Activated CD8-positive, alpha-beta T cell treated with anti-CD3 and anti-CD28 coated beads, Interleukin-2, amount 10 ng/mL, durations not matched to agents 7 days and 5 days (primary cell): ENCODE results near the gene DNAJC8. TPM values are rescaled to one million over a fixed set of nuclear protein-coding genes. Genes with fewer than 3 reads are reported as not detected.

Source experiments
- ATAC-seq: fragments of 150-1000 bp; cut with Tn5 transposase; one replicate; pipeline ENCODE4 v1.10.0; 2021; ENCODE audit warnings: moderate library complexity
- CTCF ChIA-PET: fragments of 350-600 bp; sonication (Branson Sonifier 250); formaldehyde crosslinking; loops from one replicate; lab custom pipeline; 2021; ENCODE audit warnings: antibody characterized with exemption; lab: Charles Lee
- POLR2A ChIA-PET: fragments of 350-600 bp; sonication (Branson Sonifier 250); formaldehyde crosslinking; loops from one replicate; lab custom pipeline; 2021; ENCODE audit warnings: antibody characterized with exemption; lab: Charles Lee
- DNase-seq: peaks from one replicate; pipeline ENCODE4 v3.0.0-alpha.2; 2020
- H3K27ac Mint-ChIP-seq: one replicate; pipeline ENCODE4 v1.8.0; 2021; ENCODE audit warnings: mild to moderate bottlenecking, mixed read lengths
- H3K27me3 Mint-ChIP-seq: one replicate; pipeline ENCODE4 v1.8.0; 2021; ENCODE audit warnings: low read depth, mixed read lengths
- H3K36me3 Mint-ChIP-seq: one replicate; pipeline ENCODE4 v1.8.0; 2021; ENCODE audit warnings: low read depth, mixed read lengths
- H3K4me1 Mint-ChIP-seq: one replicate; pipeline ENCODE4 v1.8.0; 2021; ENCODE audit warnings: low read depth, mixed read lengths
- H3K4me3 Mint-ChIP-seq: one replicate; pipeline ENCODE4 v1.8.0; 2021; ENCODE audit warnings: mild to moderate bottlenecking, mixed read lengths
- H3K9me3 Mint-ChIP-seq: one replicate; pipeline ENCODE4 v1.8.0; 2022; ENCODE audit warnings: mixed read lengths; ENCODE audit not compliant: insufficient read depth
- total RNA-seq, 2 experiments: library from RNA; stranded (reverse); gene quantifications; one replicate each; pipeline ENCODE4 v1.2.3, GENCODE V29; 2021

The DNAJC8 gene
- total RNA-seq, 2 experiments from 2014 or later: 121 to 124 TPM

GRCh38 chr1:28180306-28181305 lies 52.2 kb downstream of the DNAJC8 start:
- Mint-ChIP-seq H3K4me3 (peak overlapping the region; percentile 42), H3K9me3 (no peaks in the 10 kb centered on the region), H3K27ac (peak overlapping the region; percentile 56), H3K36me3 (peaks cover 2% of the 10 kb centered on the region), H3K27me3 (peaks cover 47% of the 10 kb centered on the region), H3K4me1 (peaks cover 26% of the 10 kb centered on the region)
- CTCF ChIA-PET: no interaction called here
- no peak for ATAC-seq
- no peak for DNase-seq
- POLR2A ChIA-PET: no interaction called here

DNA sequence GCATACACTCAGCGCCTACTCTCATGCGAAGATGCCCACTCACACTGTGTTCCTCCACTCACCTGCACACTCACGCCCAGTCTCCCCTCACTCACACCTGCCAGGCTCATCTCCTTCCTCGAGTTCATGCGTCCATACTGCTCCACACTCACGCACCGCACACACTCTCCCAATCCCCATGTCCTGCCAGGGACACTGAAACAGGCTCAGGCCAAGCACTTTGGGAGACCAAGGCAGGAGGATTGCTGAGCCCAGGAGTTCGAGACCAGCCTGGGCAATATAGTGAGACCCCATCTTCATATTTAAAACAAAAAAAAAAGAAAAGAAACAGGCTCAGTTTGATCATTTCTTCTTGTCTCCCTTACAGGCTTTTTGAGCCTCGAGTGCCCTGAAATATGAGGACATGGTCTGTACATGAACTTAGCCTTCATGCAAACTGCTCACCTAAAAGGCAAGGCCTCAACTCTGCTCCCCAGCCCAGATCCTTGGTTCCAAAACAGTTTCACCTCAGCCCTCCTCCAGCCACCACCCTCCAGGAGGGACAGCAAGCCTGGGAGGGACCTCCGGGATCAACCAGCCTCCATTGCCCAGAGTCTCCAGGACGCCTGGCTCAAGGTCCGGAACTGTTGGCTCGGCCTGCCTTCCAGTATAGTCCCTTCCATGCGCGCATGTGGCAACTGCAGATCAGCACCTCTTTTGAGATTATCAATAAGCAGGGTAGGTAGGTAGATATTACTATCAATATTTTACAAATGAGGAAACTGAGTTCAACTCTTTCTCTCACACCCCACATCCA lies 53.9 kb downstream of the DNAJC8 start:
- H3K27me3 Mint-ChIP-seq: peaks cover 47% of the 10 kb centered on the region
- ATAC-seq (no peak), DNase-seq (no peak)
- no peak overlapping the region for H3K4me3 Mint-ChIP-seq
- ChIA-PET POLR2A (no interaction called here), CTCF (no interaction called here)
- H3K4me1 Mint-ChIP-seq: peaks cover 29% of the 10 kb centered on the region
- peaks cover 2% of the 10 kb centered on the region for H3K36me3 Mint-ChIP-seq
- no peaks in the 10 kb centered on the region for H3K9me3 Mint-ChIP-seq
- H3K27ac Mint-ChIP-seq: no peak overlapping the region

GRCh38 chr1:28176492-28177470 lies 56.0 kb downstream of the DNAJC8 start, which contains the start of gene PTAFR:
TSS of gene PTAFR (minus strand) at chr1:28176690. CDS start at chr1:28151021, 25,669 bp downstream.
- ChIA-PET POLR2A (no interaction called here), CTCF (interaction anchor here (0.9 kb wide), 1 partner anchor 33 kb away, joined by 3 read pairs; no protein-coding TSS in a partner anchor)
- peaks cover 48% of the 10 kb centered on the region for H3K27me3 Mint-ChIP-seq
- no peak for ATAC-seq
- H3K4me3 Mint-ChIP-seq: no peak within 1 kb of the TSS
- peaks cover 46% of the 10 kb centered on the region for H3K4me1 Mint-ChIP-seq
- no peak for DNase-seq
- no peaks in the 10 kb centered on the region for H3K36me3 Mint-ChIP-seq
- no peaks in the 10 kb centered on the region for H3K9me3 Mint-ChIP-seq
- H3K27ac Mint-ChIP-seq: peak within 1 kb of the TSS; percentile 7

DNA sequence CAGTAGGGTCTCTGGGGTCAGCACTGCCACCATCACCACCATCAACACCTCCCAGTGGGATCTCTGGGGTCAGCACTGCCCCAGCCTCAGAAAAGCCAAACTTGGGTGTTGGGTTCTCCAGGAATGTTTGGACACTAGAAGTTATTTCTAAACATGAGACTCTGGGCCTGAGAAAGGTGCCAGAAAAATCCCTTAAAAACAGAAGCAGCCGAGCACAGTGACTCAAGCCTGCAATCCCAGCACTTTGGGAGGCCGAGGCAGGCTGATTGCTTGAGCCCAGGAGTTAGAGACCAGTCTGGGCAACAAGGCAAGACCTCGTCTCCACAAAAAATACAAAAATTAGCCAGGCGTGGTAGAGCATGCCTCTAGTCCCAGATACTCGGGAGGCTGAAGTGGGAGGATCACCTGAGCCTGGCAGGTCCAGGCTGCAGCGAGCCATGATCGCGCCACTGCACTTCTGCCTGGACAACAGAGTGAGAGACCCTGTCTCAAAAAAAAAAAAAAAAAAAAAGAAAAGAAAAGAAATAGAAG lies 56.8 kb downstream of the DNAJC8 start:
- Mint-ChIP-seq H3K27me3 (peaks cover 47% of the 10 kb centered on the region), H3K4me1 (peaks cover 49% of the 10 kb centered on the region), H3K4me3 (no peak overlapping the region), H3K36me3 (no peaks in the 10 kb centered on the region), H3K27ac (no peak overlapping the region), H3K9me3 (no peaks in the 10 kb centered on the region)
- DNase-seq (no peak), ATAC-seq (no peak)
- ChIA-PET POLR2A (no interaction called here), CTCF (no interaction called here)

- POLR2A ChIA-PET: interaction anchor here (0.6 kb wide), 1 partner anchor 11 kb away, joined by 3 read pairs; no protein-coding TSS in a partner anchor
- H3K4me1 Mint-ChIP-seq: peaks cover 55% of the 10 kb centered on the region
- H3K36me3 Mint-ChIP-seq: no peaks in the 10 kb centered on the region
- H3K4me3 Mint-ChIP-seq: no peak overlapping the region
- peaks cover 40% of the 10 kb centered on the region for H3K27me3 Mint-ChIP-seq
- DNase-seq (no peak), ATAC-seq (no peak)
- H3K27ac Mint-ChIP-seq: no peak overlapping the region
- no peaks in the 10 kb centered on the region for H3K9me3 Mint-ChIP-seq
- CTCF ChIA-PET: interaction anchor here (0.6 kb wide), 1 partner anchor 135 kb away, joined by 4 read pairs; no protein-coding TSS in a partner anchor
These were observed 58.9 kb downstream of the DNAJC8 start for GRCh38 chr1:28173980-28174297.

DNA sequence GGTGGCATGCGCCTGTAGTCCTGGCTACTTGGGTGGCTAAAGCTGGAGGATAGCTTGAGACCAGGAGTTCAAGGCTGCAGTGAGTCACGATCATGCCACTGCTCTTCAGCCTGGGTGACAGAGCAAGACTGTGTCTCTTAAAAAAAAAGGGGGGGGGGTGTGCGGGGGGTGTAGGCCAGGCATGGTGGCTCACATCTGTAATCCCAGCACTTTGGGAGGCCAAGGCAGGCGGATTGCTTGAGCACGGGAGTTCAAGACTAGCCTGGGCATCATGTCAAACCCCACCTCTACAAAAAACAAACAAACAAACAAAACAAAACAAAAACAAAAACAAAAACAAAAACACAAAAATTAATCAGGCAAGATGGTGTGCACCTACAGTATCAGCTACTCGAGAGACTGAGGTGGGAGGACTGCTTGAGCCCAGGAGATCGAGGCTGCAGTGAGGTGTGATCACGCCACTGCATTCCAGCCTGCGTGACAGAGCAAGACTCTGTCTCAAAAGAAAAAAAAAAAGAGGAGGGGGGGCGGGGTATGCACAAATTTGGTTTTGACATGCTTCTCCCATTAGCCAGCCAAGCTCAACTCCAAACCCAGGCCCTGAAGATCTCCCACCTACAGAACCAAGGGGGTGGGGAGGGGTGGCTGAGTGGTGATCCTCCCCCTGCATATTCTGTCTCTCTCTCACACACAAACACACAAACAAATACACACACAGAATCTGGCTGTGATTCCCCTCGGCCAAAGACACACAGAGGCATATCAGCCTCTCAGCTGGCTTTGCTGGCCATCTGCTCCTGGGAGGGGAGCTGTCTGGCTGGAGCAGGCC lies 59.5 kb downstream of the DNAJC8 start:
- no peak for DNase-seq

DNA sequence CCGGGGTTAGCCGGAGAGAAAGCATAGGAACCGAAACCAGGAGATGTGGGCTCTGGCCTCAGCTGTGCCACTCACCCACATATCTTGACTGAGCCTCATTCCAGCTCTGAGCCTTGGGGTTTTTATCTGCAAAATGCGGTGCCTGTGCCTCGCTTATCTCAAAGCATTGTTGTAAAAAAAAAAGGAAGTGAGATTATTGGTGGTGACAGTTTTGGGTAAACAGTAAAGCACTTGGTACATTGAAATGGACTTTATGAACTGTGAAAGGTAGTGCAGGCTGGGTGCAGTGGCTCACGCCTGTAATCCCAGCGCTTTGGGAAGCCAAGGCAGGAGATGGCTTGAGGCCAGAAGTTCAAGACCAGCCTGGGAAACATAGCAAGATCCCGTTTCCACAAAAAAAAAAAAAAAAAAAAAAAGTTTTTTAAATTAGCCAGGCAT lies 60.1 kb downstream of the DNAJC8 start:
- Mint-ChIP-seq H3K27ac (peak overlapping the region; percentile 49), H3K4me3 (peak overlapping the region; percentile 48), H3K27me3 (peaks cover 32% of the 10 kb centered on the region), H3K36me3 (no peaks in the 10 kb centered on the region), H3K9me3 (peaks cover 4% of the 10 kb centered on the region), H3K4me1 (peaks cover 64% of the 10 kb centered on the region)
- ChIA-PET POLR2A (interaction anchor here (1.0 kb wide), 1 partner anchor 27 kb away, joined by 4 read pairs; no protein-coding TSS in a partner anchor), CTCF (no interaction called here)
- peak; percentile 59 for ATAC-seq
- peak; percentile 70 for DNase-seq

More for the DNA sequence above, 59.5 kb downstream of the DNAJC8 start:
- CTCF ChIA-PET: interaction anchor here (0.6 kb wide), 1 partner anchor 135 kb away, joined by 4 read pairs; no protein-coding TSS in a partner anchor
- Mint-ChIP-seq H3K27me3 (peaks cover 35% of the 10 kb centered on the region), H3K4me1 (peaks cover 61% of the 10 kb centered on the region), H3K36me3 (no peaks in the 10 kb centered on the region), H3K9me3 (peaks cover under 1% of the 10 kb centered on the region), H3K27ac (no peak overlapping the region), H3K4me3 (no peak overlapping the region)
- POLR2A ChIA-PET: interaction anchor here (0.6 to 1.0 kb wide), 2 partner anchors 11 to 26 kb away, joined by 3 to 4 read pairs; no protein-coding TSS in a partner anchor
- ATAC-seq: no peak

DNA sequence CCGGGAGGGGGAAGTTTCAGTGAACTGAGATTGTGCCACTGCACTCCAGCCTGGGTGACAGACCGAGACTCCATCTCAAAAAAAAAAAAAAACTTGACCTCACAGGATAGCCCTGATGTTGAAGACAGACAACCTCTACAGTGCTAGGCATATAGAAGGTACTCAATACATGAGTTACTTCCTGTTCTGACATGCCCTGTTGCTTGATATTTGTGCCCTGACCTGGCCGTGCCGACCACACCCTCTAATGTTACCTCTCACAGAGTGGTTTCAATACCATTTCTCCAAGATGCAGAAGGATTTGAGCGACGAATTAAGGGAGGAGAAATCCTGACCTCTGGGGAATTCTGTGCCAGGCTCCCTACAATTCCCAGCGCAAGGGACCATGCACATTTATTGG lies 61.6 kb downstream of the DNAJC8 start:
- POLR2A ChIA-PET: no interaction called here
- CTCF ChIA-PET: interaction anchor here (2.4 kb wide), 1 partner anchor 37 kb away, joined by 10 read pairs; no protein-coding TSS in a partner anchor

DNA sequence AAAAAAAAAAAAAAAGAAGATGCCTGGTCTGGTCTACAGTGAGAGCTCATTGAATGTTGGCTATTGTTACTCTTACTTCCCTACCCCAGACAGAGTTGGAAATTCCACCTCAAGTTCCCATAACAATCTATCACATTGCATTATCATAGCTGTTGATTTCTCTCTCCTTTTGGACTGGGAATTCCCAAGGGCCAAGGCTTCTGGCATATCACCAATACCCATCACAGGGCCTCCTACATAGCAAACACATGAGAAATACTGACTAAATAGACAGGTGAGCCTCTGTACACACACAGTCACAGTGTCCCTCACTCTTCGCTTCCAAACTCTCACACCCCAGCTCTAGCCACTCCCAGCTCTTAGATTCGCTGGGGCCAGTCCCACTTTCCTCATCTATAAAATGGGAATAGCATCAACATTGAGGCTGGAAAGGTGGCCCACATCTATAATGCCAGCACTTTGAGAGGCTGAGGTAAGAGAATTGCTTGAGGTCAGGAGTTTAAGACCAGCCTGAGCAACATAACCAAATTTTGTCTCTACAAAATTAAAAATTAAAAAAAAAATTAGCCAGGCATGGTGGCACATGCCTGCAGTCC lies 62.7 kb downstream of the DNAJC8 start:
- H3K9me3 Mint-ChIP-seq: peaks cover 10% of the 10 kb centered on the region
- POLR2A ChIA-PET: interaction anchor here (1.0 to 1.3 kb wide), 2 partner anchors 55 to 82 kb away, joined by 3 to 6 read pairs; partner anchors contain the start of gene EYA3
- H3K27me3 Mint-ChIP-seq: peaks cover 21% of the 10 kb centered on the region
- H3K4me1 Mint-ChIP-seq: peaks cover 58% of the 10 kb centered on the region
- H3K36me3 Mint-ChIP-seq: no peaks in the 10 kb centered on the region
- ATAC-seq: no peak
- H3K27ac Mint-ChIP-seq: no peak overlapping the region
- no peak overlapping the region for H3K4me3 Mint-ChIP-seq
- no peak for DNase-seq
- CTCF ChIA-PET: interaction anchor here (0.8 to 3.7 kb wide), 8 partner anchors 15 to 613 kb away, joined by 3 to 14 read pairs (median 4); partner anchors contain the start of gene EYA3

More for the DNA sequence above, 61.6 kb downstream of the DNAJC8 start:
- Mint-ChIP-seq H3K9me3 (peaks cover 5% of the 10 kb centered on the region), H3K27ac (no peak overlapping the region), H3K27me3 (peaks cover 24% of the 10 kb centered on the region), H3K4me1 (peaks cover 58% of the 10 kb centered on the region), H3K4me3 (no peak overlapping the region), H3K36me3 (no peaks in the 10 kb centered on the region)
- DNase-seq (no peak), ATAC-seq (no peak)
